Right lobe of liver (tissue), 4 donors: Measurements from ENCODE around the gene TNFRSF19.

Experiments used
- POLR2A ChIP-seq: fragments of 450-650 bp; IDR thresholded peaks from one replicate; pipeline ENCODE4 v1.6.1; 2017; ENCODE audit warnings: antibody characterized with exemption, mild to moderate bottlenecking
- TF ChIP-seq, protein P1 (sequence below), 4 donors: fragments of 200-600 bp in 3 of 4; fragments of 450-650 bp in 1 of 4; IDR thresholded peaks; one replicate each; pipeline versions ENCODE4 v1.5.1 to v1.8.0; 2016 to 2022; ENCODE audit warnings: antibody characterized with exemption in 4 of 4, mild to moderate bottlenecking in 2 of 4
- donor health status: DM: no; HTN: no; CAD: no.
- donor health status: DM: no; HTN: no; CAD: no.
- donor health status: DM: no; HTN: yes; CAD: no.

DNA sequence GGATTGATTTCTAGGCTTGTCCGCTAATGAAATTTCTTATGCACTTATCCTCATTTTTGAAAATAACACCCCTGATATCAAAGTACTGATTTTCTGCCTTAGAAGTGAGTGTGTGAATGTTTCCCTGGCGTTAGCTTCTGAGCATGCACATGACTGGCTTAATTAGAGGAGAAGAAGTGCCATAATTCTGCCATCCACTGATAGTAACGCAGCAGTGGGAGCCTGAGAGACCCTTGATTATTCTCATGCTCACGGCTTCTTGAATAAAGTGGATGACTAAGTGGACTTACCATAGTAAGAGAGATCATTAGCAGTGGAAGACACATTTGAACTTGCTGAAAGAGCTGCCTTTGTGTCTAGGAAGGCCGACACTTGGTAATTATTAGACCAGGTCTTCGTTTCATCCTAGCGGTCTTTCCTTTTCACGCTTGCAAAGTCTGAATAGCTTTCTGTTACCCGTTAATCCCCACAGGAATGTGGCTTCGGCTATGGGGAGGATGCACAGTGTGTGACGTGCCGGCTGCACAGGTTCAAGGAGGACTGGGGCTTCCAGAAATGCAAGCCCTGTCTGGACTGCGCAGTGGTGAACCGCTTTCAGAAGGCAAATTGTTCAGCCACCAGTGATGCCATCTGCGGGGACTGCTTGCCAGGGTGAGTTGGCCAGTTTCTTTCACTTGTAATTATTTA, 45.3 kb downstream of the TNFRSF19 start:
- TF ChIP-seq, protein P1, sequence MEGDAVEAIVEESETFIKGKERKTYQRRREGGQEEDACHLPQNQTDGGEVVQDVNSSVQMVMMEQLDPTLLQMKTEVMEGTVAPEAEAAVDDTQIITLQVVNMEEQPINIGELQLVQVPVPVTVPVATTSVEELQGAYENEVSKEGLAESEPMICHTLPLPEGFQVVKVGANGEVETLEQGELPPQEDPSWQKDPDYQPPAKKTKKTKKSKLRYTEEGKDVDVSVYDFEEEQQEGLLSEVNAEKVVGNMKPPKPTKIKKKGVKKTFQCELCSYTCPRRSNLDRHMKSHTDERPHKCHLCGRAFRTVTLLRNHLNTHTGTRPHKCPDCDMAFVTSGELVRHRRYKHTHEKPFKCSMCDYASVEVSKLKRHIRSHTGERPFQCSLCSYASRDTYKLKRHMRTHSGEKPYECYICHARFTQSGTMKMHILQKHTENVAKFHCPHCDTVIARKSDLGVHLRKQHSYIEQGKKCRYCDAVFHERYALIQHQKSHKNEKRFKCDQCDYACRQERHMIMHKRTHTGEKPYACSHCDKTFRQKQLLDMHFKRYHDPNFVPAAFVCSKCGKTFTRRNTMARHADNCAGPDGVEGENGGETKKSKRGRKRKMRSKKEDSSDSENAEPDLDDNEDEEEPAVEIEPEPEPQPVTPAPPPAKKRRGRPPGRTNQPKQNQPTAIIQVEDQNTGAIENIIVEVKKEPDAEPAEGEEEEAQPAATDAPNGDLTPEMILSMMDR (IDR thresholded peaks at IDR 0.05) = no peak
- no peak for TF ChIP-seq POLR2A
